Keratinocyte (primary cell): ENCODE data around the gene TMEM200C. TPM values are rescaled to one million over a fixed set of nuclear protein-coding genes. Genes with fewer than 3 reads are reported as not detected.

Source experiments
- DNase-seq: peaks from one replicate; pipeline ENCODE4 v3.0.0-alpha.2; 2011; ENCODE audit warnings: low read depth, missing footprints, low spot score
- FAIRE-seq: peaks from 2 replicates; lab custom pipeline; 2011; peaks lifted over from hg19 to GRCh38; lab: Jason Lieb, UNC
- H2AFZ ChIP-seq: 2 replicates; pipeline ENCODE4 v1.6.0; 2012; ENCODE audit warnings: low read length, control low read depth, inconsistent platforms; ENCODE audit not compliant: control insufficient read depth
- H3K27ac ChIP-seq: 2 replicates; pipeline ENCODE4 v1.5.1; 2011; ENCODE audit warnings: low read length; ENCODE audit not compliant: control insufficient read depth, insufficient read depth
- H3K27me3 ChIP-seq: 3 replicates; pipeline ENCODE4 v1.6.0; 2011; ENCODE audit warnings: low read length; ENCODE audit not compliant: control insufficient read depth, insufficient read depth; ENCODE audit errors: extremely low read depth
- H3K36me3 ChIP-seq, 2 experiments: 2 replicates in 1 of 2; 3 replicates in 1 of 2; pipeline ENCODE4 v1.5.1; 2011; ENCODE audit warnings: low read length in 2 of 2, mild to moderate bottlenecking in 1 of 2; ENCODE audit not compliant: control insufficient read depth in 2 of 2, insufficient read depth in 2 of 2; ENCODE audit errors: extremely low read depth in 1 of 2
- H3K4me1 ChIP-seq: 3 replicates; pipeline ENCODE4 v1.5.1; 2011; ENCODE audit warnings: low read length; ENCODE audit not compliant: control insufficient read depth, insufficient read depth; ENCODE audit errors: extremely low read depth
- H3K4me2 ChIP-seq: 3 replicates; pipeline ENCODE4 v1.6.0; 2011; ENCODE audit warnings: low read depth, low read length; ENCODE audit not compliant: control insufficient read depth, insufficient read depth; ENCODE audit errors: extremely low read depth
- H3K4me3 ChIP-seq, 3 experiments: fragments of 200-600 bp in 1 of 3; sonication (generic) in 1 of 3; 2 replicates in 2 of 3; 3 replicates in 1 of 3; pipeline ENCODE4 v1.5.1; 2011 to 2016; ENCODE audit warnings: low read length in 3 of 3, mild to moderate bottlenecking in 3 of 3, control low read depth in 2 of 3, inconsistent platforms in 1 of 3, low read depth in 1 of 3, mixed read lengths in 1 of 3, mixed run types in 1 of 3, moderate library complexity in 1 of 3; ENCODE audit not compliant: control insufficient read depth in 2 of 3, insufficient read depth in 2 of 3; ENCODE audit errors: extremely low read depth in 1 of 3
- H3K79me2 ChIP-seq: 2 replicates; pipeline ENCODE4 v1.6.0; 2012; ENCODE audit warnings: low read length; ENCODE audit not compliant: control insufficient read depth, insufficient read depth
- H3K9ac ChIP-seq: 3 replicates; pipeline ENCODE4 v1.6.0; 2011; ENCODE audit warnings: low read length; ENCODE audit not compliant: control insufficient read depth, insufficient read depth; ENCODE audit errors: extremely low read depth
- H3K9me1 ChIP-seq: 3 replicates; pipeline ENCODE4 v1.6.0; 2011; ENCODE audit warnings: low read length; ENCODE audit not compliant: control insufficient read depth, insufficient read depth; ENCODE audit errors: extremely low read depth
- H3K9me3 ChIP-seq: 2 replicates; pipeline ENCODE4 v1.5.1; 2012; ENCODE audit warnings: low read depth, low read length; ENCODE audit not compliant: control insufficient read depth
- H4K20me1 ChIP-seq: 3 replicates; pipeline ENCODE4 v1.6.0; 2011; ENCODE audit warnings: low read length; ENCODE audit not compliant: control insufficient read depth, insufficient read depth; ENCODE audit errors: extremely low read depth
- EZH2 ChIP-seq: IDR thresholded peaks from one replicate; pipeline ENCODE4 v1.6.1; 2012; ENCODE audit warnings: inconsistent platforms, mild to moderate bottlenecking, low read length, moderate library complexity
- dilution Hi-C: fragments of 300-500 bp; cut with MboI; formaldehyde crosslinking; loops from one replicate; pipeline ENCODE4 v1.7.0; 2020; ENCODE audit warnings: low sequenced_read_pairs; ENCODE audit not compliant: extremely low pct_ligation_motif_present
- polyA plus RNA-seq, 5 experiments: library from polyadenylated mRNA; depleted of rRNA in 3 of 5; stranded (reverse) in 3 of 5; stranded (forward) in 1 of 5; unstranded in 1 of 5; fragments of >200 nt; gene quantifications; 1 replicate in 1 of 5; 2 replicates in 3 of 5; 3 replicates in 1 of 5; pipeline versions ENCODE4 v1.2.1 to v1.2.3, GENCODE V29; 2011 to 2012; ENCODE audit warnings: missing spikeins in 2 of 5, low read depth in 1 of 5, low replicate concordance in 1 of 5
- TF ChIP-seq, protein P1 (sequence below), 3 experiments: IDR thresholded peaks in 1 of 3; conservative IDR thresholded peaks in 1 of 3; optimal IDR thresholded peaks in 1 of 3; 2 replicates in 2 of 3; 3 replicates in 1 of 3; pipeline versions ENCODE3 to v1.5.1; 2011; ENCODE audit warnings: low read length in 3 of 3, mild to moderate bottlenecking in 3 of 3, moderate library complexity in 2 of 3, control low read depth in 1 of 3, inconsistent platforms in 1 of 3; ENCODE audit not compliant: insufficient read depth in 2 of 3; ENCODE audit errors: extremely low read depth in 1 of 3

TMEM200C gene
- polyA plus RNA-seq, 1 donor (not counting 4 experiments of a cell fraction or from before 2014, with no cell fraction given) = not detected

DNA sequence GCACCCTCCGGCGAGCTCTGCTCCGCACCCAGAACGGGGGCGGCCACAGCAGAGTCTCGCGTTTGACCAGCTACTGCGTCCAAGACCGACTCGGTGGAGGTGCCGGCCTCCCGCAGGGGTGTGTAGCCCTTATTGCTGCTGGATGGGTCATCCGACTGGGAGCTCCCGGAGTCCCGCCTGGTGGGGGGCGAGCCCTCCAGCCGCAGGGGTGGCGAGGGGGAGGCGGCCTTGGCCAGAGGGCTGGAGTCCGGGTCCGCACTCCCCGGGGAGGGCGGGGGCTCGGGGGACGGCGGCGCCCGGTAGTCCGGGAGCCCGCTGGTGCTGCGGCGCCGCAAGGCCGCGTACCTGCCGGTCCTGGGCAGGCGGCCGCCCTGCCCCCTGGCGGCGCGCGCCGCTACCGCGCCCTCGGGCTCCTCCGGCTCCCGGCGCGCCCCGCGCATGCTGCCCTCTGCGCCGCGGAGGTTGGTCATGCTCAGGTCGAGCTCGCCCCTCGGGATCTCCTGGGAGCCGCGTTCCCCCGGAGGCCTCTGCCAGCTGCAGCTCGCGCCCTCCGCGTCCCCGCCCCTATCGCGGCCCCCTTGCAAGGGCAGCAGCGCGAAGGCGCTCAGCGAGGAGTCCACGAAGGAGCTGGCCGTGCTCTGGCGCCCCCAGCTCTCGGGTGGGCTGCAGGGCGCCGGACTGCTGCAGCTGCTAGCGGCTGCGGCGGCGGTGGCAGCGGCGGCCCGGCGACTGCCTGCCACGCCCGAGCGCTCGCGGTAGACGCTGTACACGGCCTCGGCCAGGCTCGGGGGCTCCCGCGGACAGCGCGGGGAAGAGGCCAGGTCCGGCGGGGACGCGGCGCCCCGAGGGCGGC lies 4.8 kb downstream of the TMEM200C start:
- H3K27ac ChIP-seq = no peak overlapping the region
- TF ChIP-seq, protein P1, sequence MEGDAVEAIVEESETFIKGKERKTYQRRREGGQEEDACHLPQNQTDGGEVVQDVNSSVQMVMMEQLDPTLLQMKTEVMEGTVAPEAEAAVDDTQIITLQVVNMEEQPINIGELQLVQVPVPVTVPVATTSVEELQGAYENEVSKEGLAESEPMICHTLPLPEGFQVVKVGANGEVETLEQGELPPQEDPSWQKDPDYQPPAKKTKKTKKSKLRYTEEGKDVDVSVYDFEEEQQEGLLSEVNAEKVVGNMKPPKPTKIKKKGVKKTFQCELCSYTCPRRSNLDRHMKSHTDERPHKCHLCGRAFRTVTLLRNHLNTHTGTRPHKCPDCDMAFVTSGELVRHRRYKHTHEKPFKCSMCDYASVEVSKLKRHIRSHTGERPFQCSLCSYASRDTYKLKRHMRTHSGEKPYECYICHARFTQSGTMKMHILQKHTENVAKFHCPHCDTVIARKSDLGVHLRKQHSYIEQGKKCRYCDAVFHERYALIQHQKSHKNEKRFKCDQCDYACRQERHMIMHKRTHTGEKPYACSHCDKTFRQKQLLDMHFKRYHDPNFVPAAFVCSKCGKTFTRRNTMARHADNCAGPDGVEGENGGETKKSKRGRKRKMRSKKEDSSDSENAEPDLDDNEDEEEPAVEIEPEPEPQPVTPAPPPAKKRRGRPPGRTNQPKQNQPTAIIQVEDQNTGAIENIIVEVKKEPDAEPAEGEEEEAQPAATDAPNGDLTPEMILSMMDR (optimal IDR thresholded peaks at IDR 0.05 in 1 of 3, IDR thresholded peaks at IDR 0.05 in 1 of 3, conservative IDR thresholded peaks at IDR 0.05 in 1 of 3; ENCODE audit: extremely low read depth in 1 of 3, insufficient read depth in 2 of 3, low read length in 3 of 3) = peak in 2 of 3 experiments; percentile 21 to 72
- no peak for TF ChIP-seq EZH2
- DNase-seq (no peak), FAIRE-seq (no peak)
- no peaks in the 10 kb centered on the region for H3K36me3 ChIP-seq
- H3K9me3 ChIP-seq = no peaks in the 10 kb centered on the region
- no peak overlapping the region for H3K9ac ChIP-seq
- H3K4me3 ChIP-seq = peak overlapping the region in 2 of 3 experiments; percentile 23 to 46
- no peaks in the 10 kb centered on the region for H3K9me1 ChIP-seq
- H3K27me3 ChIP-seq = peaks cover 61% of the 10 kb centered on the region
- peak overlapping the region; percentile 53 for H2AFZ ChIP-seq
- H3K79me2 ChIP-seq = no peaks in the 10 kb centered on the region
- H3K4me2 ChIP-seq = peak overlapping the region; percentile 51
- H3K4me1 ChIP-seq = no peaks in the 10 kb centered on the region
- H4K20me1 ChIP-seq = no peaks in the 10 kb centered on the region
- dilution Hi-C loops = no loop called here

DNA sequence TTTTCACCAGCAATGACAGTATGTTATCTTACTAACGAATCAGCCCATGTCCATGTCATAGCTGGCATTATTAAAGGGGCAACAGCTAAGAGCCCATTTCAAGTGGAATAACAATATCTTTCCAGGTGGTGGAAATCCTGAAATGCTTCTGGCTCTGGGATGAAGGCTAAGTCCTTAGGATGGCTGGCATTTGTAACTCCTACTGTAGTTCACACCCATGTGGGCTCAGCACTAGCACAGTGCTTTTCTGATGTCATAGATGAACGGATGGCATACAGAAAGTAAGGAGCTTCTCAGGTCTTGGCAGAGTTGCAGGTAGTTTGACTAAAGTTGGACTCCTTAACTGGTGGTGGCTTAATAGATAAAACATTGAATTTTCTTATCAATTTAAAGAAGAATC lies 10.0 kb downstream of the TMEM200C start:
- DNase-seq = no peak
- H3K27me3 ChIP-seq = peaks cover 14% of the 10 kb centered on the region

More for the DNA sequence above, 10.0 kb downstream of the TMEM200C start:
- Histone ChIP-seq H3K9me3 (no peaks in the 10 kb centered on the region), H3K9me1 (no peaks in the 10 kb centered on the region), H3K4me3 (no peak overlapping the region), H3K4me1 (no peaks in the 10 kb centered on the region), H3K79me2 (no peaks in the 10 kb centered on the region), H3K4me2 (no peak overlapping the region), H3K27ac (no peak overlapping the region), H2AFZ (no peak overlapping the region), H3K9ac (no peak overlapping the region), H3K36me3 (no peaks in the 10 kb centered on the region), H4K20me1 (no peaks in the 10 kb centered on the region)
- TF ChIP-seq, protein P1 (optimal IDR thresholded peaks at IDR 0.05 in 1 of 3, IDR thresholded peaks at IDR 0.05 in 1 of 3, conservative IDR thresholded peaks at IDR 0.05 in 1 of 3; ENCODE audit: extremely low read depth in 1 of 3, insufficient read depth in 2 of 3, low read length in 3 of 3) = no peak
- no peak for TF ChIP-seq EZH2
- dilution Hi-C loops = no loop called here
- FAIRE-seq = no peak
